Activated CD8-positive, alpha-beta memory T cell treated with anti-CD3 and anti-CD28 coated beads for 36 hours (primary cell): ENCODE measurements around the gene PDXDC1. TPM values are rescaled to one million over a fixed set of nuclear protein-coding genes. Genes with fewer than 3 reads are reported as not detected.
"Not testable (repeated sequence)": the region's sequence is repeated elsewhere in the genome, so short reads cannot be mapped to it uniquely, and the experiment has no call there.

Source experiments
- CTCF ChIA-PET: fragments of 350-600 bp; sonication (Branson Sonifier 250); formaldehyde crosslinking; loops from one replicate; lab custom pipeline; 2021; ENCODE audit warnings: antibody characterized with exemption; lab: Charles Lee
- POLR2A ChIA-PET: fragments of 350-600 bp; sonication (Branson Sonifier 250); formaldehyde crosslinking; loops from one replicate; lab custom pipeline; 2021; ENCODE audit warnings: antibody characterized with exemption; lab: Charles Lee
- total RNA-seq, 2 experiments: library from RNA; stranded (reverse); gene quantifications; one replicate each; pipeline ENCODE4 v1.2.3, GENCODE V29; 2021

Gene PDXDC1
- total RNA-seq, 2 experiments from 2014 or later: 53.1 to 54.2 TPM

- CTCF ChIA-PET: interaction anchor here (1.6 kb wide), 1 partner anchor 20 kb away, joined by 3 read pairs; no protein-coding TSS in a partner anchor
- POLR2A ChIA-PET: interaction anchor here (0.6 to 1.2 kb wide), 5 partner anchors 38 to 120 kb away, joined by 3 to 4 read pairs (median 3); partner anchors contain the start of gene PDXDC1
These were observed 119.4 kb downstream of the PDXDC1 start, which contains the start of gene RRN3 for GRCh38 chr16:15093955-15094827. RRN3 (minus strand) TSS chr16:15094272; CDS start chr16:15094233, 39 bp downstream.

- POLR2A ChIA-PET, CTCF ChIA-PET: not testable (repeated sequence)
These were observed 121.8 kb downstream of the PDXDC1 start for GRCh38 chr16:15096583-15096972.

GRCh38 chr16:15099366-15099909 lies 124.6 kb downstream of the PDXDC1 start:
- POLR2A ChIA-PET, CTCF ChIA-PET: not testable (repeated sequence)

- POLR2A ChIA-PET, CTCF ChIA-PET: not testable (repeated sequence)
These were observed 125.7 kb downstream of the PDXDC1 start for GRCh38 chr16:15100372-15100987.

- CTCF ChIA-PET, POLR2A ChIA-PET: not testable (repeated sequence)
These were observed 153.0 kb downstream of the PDXDC1 start for GRCh38 chr16:15127641-15128425.

- CTCF ChIA-PET, POLR2A ChIA-PET: not testable (repeated sequence)
These were observed 155.6 kb downstream of the PDXDC1 start for GRCh38 chr16:15130256-15130932.

- CTCF ChIA-PET: not testable (repeated sequence)
These were observed 156.3 kb downstream of the PDXDC1 start for GRCh38 chr16:15130943-15131700.

GRCh38 chr16:15132719-15133428 lies 158.0 kb downstream of the PDXDC1 start:
- POLR2A ChIA-PET, CTCF ChIA-PET: not testable (repeated sequence)

More at GRCh38 chr16:15130943-15131700, 156.3 kb downstream of the PDXDC1 start:
- POLR2A ChIA-PET: not testable (repeated sequence)

- POLR2A ChIA-PET, CTCF ChIA-PET: not testable (repeated sequence)
These were observed 158.7 kb downstream of the PDXDC1 start for GRCh38 chr16:15133554-15133953.

GRCh38 chr16:15134752-15135482 lies 160.1 kb downstream of the PDXDC1 start:
- POLR2A ChIA-PET, CTCF ChIA-PET: not testable (repeated sequence)

- POLR2A ChIA-PET, CTCF ChIA-PET: not testable (repeated sequence)
These were observed 160.9 kb downstream of the PDXDC1 start for GRCh38 chr16:15135483-15136360.

- CTCF ChIA-PET, POLR2A ChIA-PET: not testable (repeated sequence)
These were observed 162.7 kb downstream of the PDXDC1 start for GRCh38 chr16:15137514-15137913.

- CTCF ChIA-PET: not testable (repeated sequence)
- POLR2A ChIA-PET: interaction anchor here (0.6 kb wide), 1 partner anchor 102 kb away, joined by 4 read pairs; no protein-coding TSS in a partner anchor
These were observed 165.9 kb downstream of the PDXDC1 start for GRCh38 chr16:15140444-15141365.

- CTCF ChIA-PET: no interaction called here
These were observed 166.8 kb downstream of the PDXDC1 start for GRCh38 chr16:15141586-15141985.

More at GRCh38 chr16:15141586-15141985, 166.8 kb downstream of the PDXDC1 start:
- POLR2A ChIA-PET: no interaction called here
